Mucosa of descending colon (tissue), 3 donors: ENCODE data around the gene HIKESHI. TPM values are rescaled to one million over a fixed set of nuclear protein-coding genes. Genes with fewer than 3 reads are reported as not detected.

Experiments
- ATAC-seq: fragments of 200-7000 bp; cut with Tn5 transposase; one replicate; pipeline ENCODE4 v1.9.1; 2020; ENCODE audit warnings: mild to moderate bottlenecking, moderate library complexity
- DNase-seq, 3 donors: peaks; one replicate each; pipeline ENCODE4 v3.0.0-alpha.2; 2020
- H3K36me3 ChIP-seq: fragments of 200-600 bp; one replicate; pipeline ENCODE4 v1.8.0; 2021; ENCODE audit warnings: low read depth, mild to moderate bottlenecking
- H3K4me1 ChIP-seq: fragments of 200-600 bp; one replicate; pipeline ENCODE4 v1.8.0; 2021; ENCODE audit warnings: low read depth, mild to moderate bottlenecking
- H3K4me3 ChIP-seq: fragments of 200-600 bp; one replicate; pipeline ENCODE4 v1.8.0; 2021; ENCODE audit warnings: mild to moderate bottlenecking
- H3K9me3 ChIP-seq: fragments of 200-600 bp; one replicate; pipeline ENCODE4 v1.8.0; 2021; ENCODE audit warnings: mild to moderate bottlenecking
- CTCF ChIP-seq: fragments of 200-600 bp; IDR thresholded peaks from one replicate; pipeline ENCODE4 v1.8.0; 2022; ENCODE audit warnings: antibody characterized with exemption, mild to moderate bottlenecking
- intact Hi-C, 2 donors: fragments of 100-400 bp; cut with DNase I in 1 of 2; cut with micrococcal nuclease in 1 of 2; formaldehyde crosslinking; loops; one replicate each; pipeline versions ENCODE4 v1.11.0 to v1.11.1; 2022; cut with DNase I, micrococcal nuclease
- total RNA-seq, 3 donors: library from RNA; stranded (reverse); fragmentation: NEBNext Ultra II Directional in 2 of 3; extraction: Animal tissue kit (Norgen Biotek cat#: 25700) in 2 of 3; gene quantifications; one replicate each; pipeline versions ENCODE4 v1.2.1 to v1.2.4, GENCODE V29; 2021 to 2023
- donor health status: DM: no; HTN: no; CAD: no; lungs with moderate emphysema.
- donor health status: DM: no; HTN: no; CAD: no.
- donor health status: DM: no; HTN: yes; CAD: no.

The HIKESHI gene
- total RNA-seq, 3 donors from 2014 or later: 11.6 to 32.0 (median 18.8) TPM

- Histone ChIP-seq H3K4me3 (no peak overlapping the region), H3K9me3 (no peaks in the 10 kb centered on the region), H3K36me3 (no peaks in the 10 kb centered on the region), H3K4me1 (no peaks in the 10 kb centered on the region)
- no peak for ATAC-seq
- DNase-seq: no peak
- no peak for TF ChIP-seq CTCF
- intact Hi-C loops: no loop called here
Observed at GRCh38 chr11:86370922-86371594, 69.0 kb downstream of the HIKESHI start.

GRCh38 chr11:86372041-86372440 is 70.0 kb downstream of the HIKESHI start:
- H3K4me3 ChIP-seq: no peak overlapping the region
- ATAC-seq: no peak
- intact Hi-C loops: no loop called here
- no peaks in the 10 kb centered on the region for H3K4me1 ChIP-seq
- TF ChIP-seq CTCF: no peak
- H3K9me3 ChIP-seq: no peaks in the 10 kb centered on the region
- DNase-seq: no peak
- H3K36me3 ChIP-seq: no peaks in the 10 kb centered on the region

- Histone ChIP-seq H3K4me1 (no peaks in the 10 kb centered on the region), H3K4me3 (no peak overlapping the region), H3K36me3 (no peaks in the 10 kb centered on the region), H3K9me3 (no peaks in the 10 kb centered on the region)
- no peak for TF ChIP-seq CTCF
- intact Hi-C loops: no loop called here
- DNase-seq: no peak
- no peak for ATAC-seq
Observed at GRCh38 chr11:86372586-86372985, 70.5 kb downstream of the HIKESHI start.

- DNase-seq (no peak), ATAC-seq (no peak)
- Histone ChIP-seq H3K4me1 (no peaks in the 10 kb centered on the region), H3K36me3 (no peaks in the 10 kb centered on the region), H3K9me3 (no peaks in the 10 kb centered on the region), H3K4me3 (no peak overlapping the region)
- intact Hi-C loops: no loop called here
- no peak for TF ChIP-seq CTCF
Observed at GRCh38 chr11:86374069-86374468, 72.0 kb downstream of the HIKESHI start.

- DNase-seq (no peak), ATAC-seq (no peak)
- Histone ChIP-seq H3K9me3 (no peaks in the 10 kb centered on the region), H3K4me3 (no peak within 1 kb of the TSS), H3K4me1 (no peaks in the 10 kb centered on the region), H3K36me3 (no peaks in the 10 kb centered on the region)
- no peak for TF ChIP-seq CTCF
- intact Hi-C loops: no loop called here
Observed at GRCh38 chr11:86374586-86374985, 72.5 kb downstream of the HIKESHI start, which contains the start of gene CCDC81. Gene CCDC81, plus strand, starts transcription at chr11:86374887. Its CDS starts 277 bp downstream, at chr11:86375164.

- H3K9me3 ChIP-seq: no peaks in the 10 kb centered on the region
- intact Hi-C loops: no loop called here
- TF ChIP-seq CTCF: no peak
Observed at GRCh38 chr11:86377972-86378371, 75.9 kb downstream of the HIKESHI start.

More at GRCh38 chr11:86377972-86378371, 75.9 kb downstream of the HIKESHI start:
- ATAC-seq: no peak
- H3K4me3 ChIP-seq: no peak overlapping the region
- H3K36me3 ChIP-seq: no peaks in the 10 kb centered on the region
- no peaks in the 10 kb centered on the region for H3K4me1 ChIP-seq
- no peak for DNase-seq
